Osteocyte (in vitro differentiated cells): ENCODE results near the gene POLR1H. TPM values are rescaled to one million over a fixed set of nuclear protein-coding genes. Genes with fewer than 3 reads are reported as not detected.
"Not testable (repeated sequence)": the region's sequence is repeated elsewhere in the genome, so short reads cannot be mapped to it uniquely, and the experiment has no call there.

Experiments used
- DNase-seq: peaks from one replicate; pipeline ENCODE4 v3.0.0; 2021; ENCODE audit warnings: mixed read lengths; ENCODE audit not compliant: unreplicated experiment; ENCODE audit errors: extremely low spot score
- H3K27ac Mint-ChIP-seq: one replicate; pipeline ENCODE4 v1.8.0; 2021; ENCODE audit warnings: mild to moderate bottlenecking, mixed read lengths; ENCODE audit not compliant: unreplicated experiment
- H3K27me3 Mint-ChIP-seq: one replicate; pipeline ENCODE4 v1.8.0; 2021; ENCODE audit warnings: mixed read lengths; ENCODE audit not compliant: unreplicated experiment
- H3K36me3 Mint-ChIP-seq: one replicate; pipeline ENCODE4 v1.8.0; 2021; ENCODE audit warnings: mixed read lengths; ENCODE audit not compliant: unreplicated experiment
- H3K4me1 Mint-ChIP-seq: one replicate; pipeline ENCODE4 v1.8.0; 2021; ENCODE audit warnings: mixed read lengths; ENCODE audit not compliant: unreplicated experiment
- H3K4me3 Mint-ChIP-seq: one replicate; pipeline ENCODE4 v1.8.0; 2021; ENCODE audit warnings: mild to moderate bottlenecking, moderate library complexity, mixed read lengths; ENCODE audit not compliant: unreplicated experiment
- H3K9me3 Mint-ChIP-seq: one replicate; pipeline ENCODE4 v1.8.0; 2021; ENCODE audit warnings: mixed read lengths; ENCODE audit not compliant: unreplicated experiment
- CTCF ChIP-seq: fragments of 200-600 bp; sonication (generic); IDR thresholded peaks from 2 replicates; pipeline ENCODE4 v1.5.0; 2021; ENCODE audit warnings: antibody characterized with exemption, mild to moderate bottlenecking, moderate library complexity
- total RNA-seq: library from RNA; stranded (reverse); gene quantifications from 2 replicates; pipeline ENCODE4 v1.2.1, GENCODE V29; 2021

POLR1H gene
- total RNA-seq, 1 donor from 2014 or later, result 20.1 TPM

GRCh38 chr6:30025186-30025585 lies 35.9 kb upstream of the POLR1H start:
- peaks cover 5% of the 10 kb centered on the region for H3K9me3 Mint-ChIP-seq
- H3K36me3 Mint-ChIP-seq, result peaks cover 7% of the 10 kb centered on the region
- H3K4me3 Mint-ChIP-seq, result no peak overlapping the region

GRCh38 chr6:30029588-30029987 lies 31.5 kb upstream of the POLR1H start:
- TF ChIP-seq CTCF, result no peak
- H3K27me3 Mint-ChIP-seq, result no peaks in the 10 kb centered on the region
- peaks cover 2% of the 10 kb centered on the region for H3K36me3 Mint-ChIP-seq

More at GRCh38 chr6:30025186-30025585, 35.9 kb upstream of the POLR1H start:
- Mint-ChIP-seq H3K27me3 (no peaks in the 10 kb centered on the region), H3K4me1 (peaks cover 3% of the 10 kb centered on the region), H3K27ac (no peak overlapping the region)
- DNase-seq, result no peak
- no peak for TF ChIP-seq CTCF

GRCh38 chr6:30031381-30031780 lies 29.7 kb upstream of the POLR1H start:
- Mint-ChIP-seq H3K4me1 (no peaks in the 10 kb centered on the region), H3K27me3 (no peaks in the 10 kb centered on the region), H3K4me3 (no peak overlapping the region), H3K36me3 (peaks cover 5% of the 10 kb centered on the region), H3K9me3 (peaks cover 5% of the 10 kb centered on the region), H3K27ac (no peak overlapping the region)
- no peak for DNase-seq
- TF ChIP-seq CTCF, result no peak

More at GRCh38 chr6:30029588-30029987, 31.5 kb upstream of the POLR1H start:
- DNase-seq, result no peak
- H3K4me3 Mint-ChIP-seq, result no peak overlapping the region
- H3K9me3 Mint-ChIP-seq, result peaks cover 5% of the 10 kb centered on the region
- no peak overlapping the region for H3K27ac Mint-ChIP-seq
- H3K4me1 Mint-ChIP-seq, result no peaks in the 10 kb centered on the region

GRCh38 chr6:30033440-30033839 lies 27.6 kb upstream of the POLR1H start:
- H3K27me3 Mint-ChIP-seq, DNase-seq, H3K4me1 Mint-ChIP-seq, H3K27ac Mint-ChIP-seq, H3K9me3 Mint-ChIP-seq, H3K36me3 Mint-ChIP-seq, H3K4me3 Mint-ChIP-seq: not testable (repeated sequence)

GRCh38 chr6:30035784-30036183 lies 25.3 kb upstream of the POLR1H start:
- H3K9me3 Mint-ChIP-seq, result no peaks in the 10 kb centered on the region
- no peak overlapping the region for H3K27ac Mint-ChIP-seq
- H3K4me3 Mint-ChIP-seq, result no peak overlapping the region
- no peak for TF ChIP-seq CTCF
- no peaks in the 10 kb centered on the region for H3K27me3 Mint-ChIP-seq
- H3K36me3 Mint-ChIP-seq, result peaks cover 3% of the 10 kb centered on the region
- DNase-seq, result no peak
- H3K4me1 Mint-ChIP-seq, result no peaks in the 10 kb centered on the region

- H3K27ac Mint-ChIP-seq, result no peak overlapping the region
- no peak overlapping the region for H3K4me3 Mint-ChIP-seq
- no peaks in the 10 kb centered on the region for H3K27me3 Mint-ChIP-seq
- TF ChIP-seq CTCF, result peak; percentile 61
- no peak for DNase-seq
- H3K36me3 Mint-ChIP-seq, result peaks cover 3% of the 10 kb centered on the region
- no peaks in the 10 kb centered on the region for H3K4me1 Mint-ChIP-seq
- H3K9me3 Mint-ChIP-seq, result no peaks in the 10 kb centered on the region
Measured at GRCh38 chr6:30037182-30037788, 23.8 kb upstream of the POLR1H start.
